GM23248 (cell line): ENCODE results near the gene NUDT16L1. TPM values are rescaled to one million over a fixed set of nuclear protein-coding genes. Genes with fewer than 3 reads are reported as not detected.

ENCODE experiments used
- DNase-seq: peaks from one replicate; pipeline ENCODE4 v3.0.0-alpha.2; 2015
- H2AFZ ChIP-seq: fragments of 200-600 bp; sonication (generic); 2 replicates; pipeline ENCODE4 v1.6.1; 2016; ENCODE audit warnings: antibody characterized with exemption
- H3F3A ChIP-seq: fragments of 200-600 bp; sonication (generic); 2 replicates; pipeline ENCODE4 v1.6.1; 2016; ENCODE audit warnings: mild to moderate bottlenecking, antibody characterized with exemption, mixed run types; ENCODE audit not compliant: insufficient read depth
- H3K27ac ChIP-seq: fragments of 200-600 bp; sonication (generic); 2 replicates; pipeline ENCODE4 v1.5.1; 2016; ENCODE audit warnings: mild to moderate bottlenecking
- H3K27me3 ChIP-seq: fragments of 200-600 bp; sonication (generic); replicated peaks from 2 replicates; pipeline ENCODE4 v1.6.1; 2016; ENCODE audit warnings: mild to moderate bottlenecking; ENCODE audit not compliant: insufficient read depth
- H3K36me3 ChIP-seq: fragments of 200-600 bp; sonication (generic); 2 replicates; pipeline ENCODE4 v1.6.1; 2016; ENCODE audit warnings: low read depth, mild to moderate bottlenecking
- H3K4me1 ChIP-seq: fragments of 200-600 bp; sonication (generic); 2 replicates; pipeline ENCODE4 v1.6.1; 2016; ENCODE audit warnings: mild to moderate bottlenecking; ENCODE audit not compliant: insufficient read depth
- H3K4me2 ChIP-seq: fragments of 200-600 bp; sonication (generic); one replicate; pipeline ENCODE4 v1.6.1; 2016; ENCODE audit warnings: mild to moderate bottlenecking; ENCODE audit not compliant: unreplicated experiment
- H3K4me3 ChIP-seq: fragments of 200-600 bp; sonication (generic); 2 replicates; pipeline ENCODE4 v1.5.1; 2016; ENCODE audit warnings: mild to moderate bottlenecking
- H3K79me2 ChIP-seq: fragments of 200-600 bp; sonication (generic); 2 replicates; pipeline ENCODE4 v1.6.1; 2016; ENCODE audit warnings: mild to moderate bottlenecking; ENCODE audit not compliant: insufficient read depth
- H3K9ac ChIP-seq: fragments of 200-600 bp; sonication (generic); 2 replicates; pipeline ENCODE4 v1.6.1; 2016; ENCODE audit warnings: mild to moderate bottlenecking
- H3K9me2 ChIP-seq: fragments of 200-600 bp; sonication (generic); 2 replicates; pipeline ENCODE4 v1.6.1; 2016; ENCODE audit warnings: mixed run types, mild to moderate bottlenecking, moderate library complexity; ENCODE audit not compliant: insufficient read depth
- H3K9me3 ChIP-seq: fragments of 200-600 bp; sonication (generic); one replicate; pipeline ENCODE4 v1.6.1; 2017; ENCODE audit warnings: low read depth
- H4K20me1 ChIP-seq: fragments of 200-600 bp; sonication (generic); 2 replicates; pipeline ENCODE4 v1.6.0; 2016; ENCODE audit not compliant: insufficient read depth
- EZH2 ChIP-seq: fragments of 200-600 bp; sonication (generic); IDR thresholded peaks from 2 replicates; pipeline ENCODE4 v1.6.1; 2018; ENCODE audit warnings: antibody characterized with exemption, mild to moderate bottlenecking; ENCODE audit not compliant: insufficient read depth, poor library complexity, severe bottlenecking
- EZH2phosphoT487 ChIP-seq: fragments of 200-600 bp; sonication (generic); IDR thresholded peaks from 2 replicates; pipeline ENCODE4 v1.6.1; 2018; ENCODE audit warnings: antibody characterized with exemption, moderate library complexity, mild to moderate bottlenecking, low read depth; ENCODE audit not compliant: insufficient read depth
- WGBS, 2 experiments: methylation state at CpG; one replicate each; pipeline ENCODE4 v1.1.6; 2015 to 2017; ENCODE audit warnings: low lambda C conversion rate in 2 of 2, low coverage in 1 of 2; ENCODE audit errors: missing lambda C conversion rate in 2 of 2; 5-methylcytosine and 5-hydroxymethylcytosine counted together
- in situ Hi-C: fragments of 300-500 bp; cut with MboI; formaldehyde crosslinking; loops from 2 replicates; pipeline ENCODE4 v1.15.0; 2020
- polyA plus RNA-seq: library from polyadenylated mRNA; unstranded; fragments of >200 nt; fragmentation: Nextera tagmentation; extraction: Ambion mirVana; gene quantifications from 2 replicates; pipeline ENCODE4 v1.2.1, GENCODE V29; 2016
- total RNA-seq: library from RNA; depleted of rRNA; stranded (reverse); fragments of >200 nt; shearing (Covaris generic); gene quantifications from 2 replicates; pipeline ENCODE4 v1.2.3, GENCODE V29; 2014

Gene NUDT16L1
- total and polyA plus RNA-seq, 2 experiments from 2014 or later = 42.9 to 43.6 TPM

GRCh38 chr16:4724661-4725270 is 31.4 kb downstream of the NUDT16L1 start:
- WGBS, 2 experiments = 85% methylated on average over 11 of the region's 11 CpGs
- DNase-seq = no peak
- H4K20me1 ChIP-seq = no peaks in the 10 kb centered on the region
- in situ Hi-C loops = no loop called here
- H2AFZ ChIP-seq = no peak overlapping the region
- H3K9me2 ChIP-seq = no peaks in the 10 kb centered on the region
- no peak overlapping the region for H3K27ac ChIP-seq
- no peaks in the 10 kb centered on the region for H3F3A ChIP-seq
- H3K4me1 ChIP-seq = no peaks in the 10 kb centered on the region
- H3K36me3 ChIP-seq = peaks cover 11% of the 10 kb centered on the region; the same call in 1 of the 2 replicates
- no peak overlapping the region for H3K9ac ChIP-seq
- H3K4me2 ChIP-seq = no peak overlapping the region
- peaks cover 6% of the 10 kb centered on the region; the same call in 1 of the 2 replicates for H3K79me2 ChIP-seq
- no peak for TF ChIP-seq EZH2phosphoT487
- no peak for TF ChIP-seq EZH2
- H3K4me3 ChIP-seq = no peak overlapping the region
- no peaks in the 10 kb centered on the region for H3K9me3 ChIP-seq
- no peaks in the 10 kb centered on the region for H3K27me3 ChIP-seq

DNA sequence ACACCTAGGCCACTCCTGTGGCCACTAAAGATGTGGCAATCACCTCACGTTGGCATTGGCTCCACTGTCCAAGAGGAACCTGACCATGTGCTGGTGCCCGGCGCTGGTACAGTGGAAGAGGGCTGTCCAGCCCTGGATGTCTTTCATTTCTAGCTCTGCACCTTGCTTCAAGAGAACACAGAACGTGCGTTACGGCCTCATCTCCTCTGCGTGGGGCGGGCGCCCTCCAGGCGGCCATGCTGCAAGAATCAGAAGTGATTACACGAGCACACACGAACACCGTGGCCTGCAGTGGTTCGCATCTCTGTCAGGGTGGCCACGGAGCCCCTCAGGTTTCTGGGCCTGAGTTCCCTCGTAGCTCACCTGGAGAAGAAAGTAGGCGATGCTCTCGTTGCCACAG is 33.3 kb downstream of the NUDT16L1 start:
- Histone ChIP-seq H3K36me3 (peaks cover 11% of the 10 kb centered on the region; the same call in 1 of the 2 replicates), H3K27ac (no peak overlapping the region), H4K20me1 (no peaks in the 10 kb centered on the region), H3K79me2 (peaks cover 25% of the 10 kb centered on the region), H3K9me2 (no peaks in the 10 kb centered on the region), H2AFZ (no peak overlapping the region), H3K27me3 (no peaks in the 10 kb centered on the region), H3K9ac (no peak overlapping the region), H3K4me3 (no peak overlapping the region), H3K4me1 (no peaks in the 10 kb centered on the region), H3K4me2 (no peak overlapping the region), H3F3A (no peaks in the 10 kb centered on the region), H3K9me3 (no peaks in the 10 kb centered on the region)
- in situ Hi-C loops = no loop called here
- DNase-seq = no peak
- 90% methylated on average over 18 of the region's 18 CpGs for WGBS, 2 experiments
- no peak for TF ChIP-seq EZH2phosphoT487
- TF ChIP-seq EZH2 = no peak

DNA sequence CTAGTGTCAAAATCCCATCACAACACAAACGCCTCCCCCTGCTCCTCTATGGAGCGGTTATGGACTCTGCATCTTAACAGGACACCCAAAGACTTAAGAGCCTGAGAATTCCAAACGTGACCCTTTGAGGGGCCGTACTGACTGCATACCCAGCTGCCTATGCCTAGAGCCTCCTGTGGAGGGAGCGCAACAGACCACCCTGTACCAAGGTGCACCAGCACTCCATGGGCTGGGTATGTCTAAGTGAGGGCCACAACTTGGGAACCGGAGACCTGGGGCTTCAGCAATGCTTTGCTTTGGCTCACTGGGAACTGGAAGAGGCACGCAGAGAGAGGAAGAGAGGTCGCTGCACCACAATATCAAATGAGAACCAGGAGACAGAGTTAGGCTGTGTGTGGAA is 35.3 kb downstream of the NUDT16L1 start:
- peaks cover 45% of the 10 kb centered on the region for H3K79me2 ChIP-seq
- no peaks in the 10 kb centered on the region for H3K9me3 ChIP-seq
- no peaks in the 10 kb centered on the region for H3K27me3 ChIP-seq
- H3K4me1 ChIP-seq = no peaks in the 10 kb centered on the region
- no peaks in the 10 kb centered on the region for H4K20me1 ChIP-seq
- no peak for DNase-seq
- no peaks in the 10 kb centered on the region for H3K9me2 ChIP-seq
- no peak overlapping the region for H3K27ac ChIP-seq
- no peaks in the 10 kb centered on the region for H3F3A ChIP-seq
- H3K9ac ChIP-seq = no peak overlapping the region
- in situ Hi-C loops = no loop called here
- no peak overlapping the region for H2AFZ ChIP-seq
- H3K36me3 ChIP-seq = peaks cover 11% of the 10 kb centered on the region; the same call in 1 of the 2 replicates
- WGBS, 2 experiments = 80 to 89% methylated on average over 8 of the region's 8 CpGs
- TF ChIP-seq EZH2 (no peak), EZH2phosphoT487 (no peak)
- no peak overlapping the region for H3K4me2 ChIP-seq
- H3K4me3 ChIP-seq = no peak overlapping the region

- H3K9me2 ChIP-seq = no peaks in the 10 kb centered on the region
- H3K36me3 ChIP-seq = peaks cover 2% of the 10 kb centered on the region; the same call in 1 of the 2 replicates
- no peaks in the 10 kb centered on the region for H3K4me1 ChIP-seq
- in situ Hi-C loops = no loop called here
- no peak overlapping the region for H3K27ac ChIP-seq
- no peak overlapping the region for H3K4me2 ChIP-seq
- DNase-seq = no peak
- no peak for TF ChIP-seq EZH2phosphoT487
- no peak for TF ChIP-seq EZH2
- no peak overlapping the region for H3K4me3 ChIP-seq
- no peaks in the 10 kb centered on the region for H3F3A ChIP-seq
- H3K27me3 ChIP-seq = no peaks in the 10 kb centered on the region
- WGBS, 2 experiments = 95 to 99% methylated on average over 15 of the region's 15 CpGs
- H4K20me1 ChIP-seq = no peaks in the 10 kb centered on the region
- H3K9ac ChIP-seq = no peak overlapping the region
- H2AFZ ChIP-seq = no peak overlapping the region
- H3K9me3 ChIP-seq = no peaks in the 10 kb centered on the region
- H3K79me2 ChIP-seq = peaks cover 48% of the 10 kb centered on the region
Measured at GRCh38 chr16:4729876-4730275, 36.5 kb downstream of the NUDT16L1 start.

DNA sequence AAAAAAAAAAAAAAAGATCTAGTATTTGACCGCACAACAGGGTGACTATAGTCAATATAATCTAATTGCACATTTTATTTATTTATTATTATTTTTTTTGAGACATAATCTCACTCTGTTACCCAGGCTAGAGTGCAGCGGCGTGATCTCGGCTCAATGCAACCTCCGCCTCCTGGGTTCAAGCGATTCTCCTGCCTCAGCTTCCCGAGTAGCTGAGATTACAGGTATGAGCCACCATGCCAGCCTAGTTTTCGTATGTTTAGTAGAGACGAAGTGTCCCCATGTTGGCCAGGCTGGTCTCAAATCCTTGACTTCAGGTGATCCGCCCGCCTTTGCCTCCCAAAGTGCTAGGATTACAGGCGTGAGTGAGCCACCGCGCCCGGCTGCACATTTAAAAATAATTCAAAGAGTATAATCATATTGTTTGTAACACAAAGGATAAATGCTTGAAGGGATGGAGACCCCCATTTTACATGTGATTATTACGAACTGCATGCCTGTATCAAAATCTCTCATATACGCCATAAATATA is 39.9 kb downstream of the NUDT16L1 start:
- no peaks in the 10 kb centered on the region for H3F3A ChIP-seq
- no peaks in the 10 kb centered on the region for H3K9me3 ChIP-seq
- TF ChIP-seq EZH2 (no peak), EZH2phosphoT487 (no peak)
- no peaks in the 10 kb centered on the region for H4K20me1 ChIP-seq
- H3K9ac ChIP-seq = peak overlapping the region; percentile 88
- peaks cover 48% of the 10 kb centered on the region for H3K79me2 ChIP-seq
- H3K4me2 ChIP-seq = peak overlapping the region; percentile 93
- no peaks in the 10 kb centered on the region for H3K27me3 ChIP-seq
- no peaks in the 10 kb centered on the region for H3K36me3 ChIP-seq
- peak overlapping the region; percentile 98 for H2AFZ ChIP-seq
- peak; percentile 19 for DNase-seq
- H3K9me2 ChIP-seq = no peaks in the 10 kb centered on the region
- in situ Hi-C loops = no loop called here
- WGBS, 2 experiments = 13 to 20% methylated on average over 17 of the region's 17 CpGs
- H3K4me3 ChIP-seq = peak overlapping the region; percentile 97
- H3K27ac ChIP-seq = no peak overlapping the region
- H3K4me1 ChIP-seq = peaks cover 3% of the 10 kb centered on the region; the same call in 1 of the 2 replicates
